Measurements from ENCODE around the gene RPA3. TPM values are rescaled to one million over a fixed set of nuclear protein-coding genes. Genes with fewer than 3 reads are reported as not detected.

Gene RPA3
- total RNA-seq, 1 donor from 2014 or later, result 20.7 TPM

DNA sequence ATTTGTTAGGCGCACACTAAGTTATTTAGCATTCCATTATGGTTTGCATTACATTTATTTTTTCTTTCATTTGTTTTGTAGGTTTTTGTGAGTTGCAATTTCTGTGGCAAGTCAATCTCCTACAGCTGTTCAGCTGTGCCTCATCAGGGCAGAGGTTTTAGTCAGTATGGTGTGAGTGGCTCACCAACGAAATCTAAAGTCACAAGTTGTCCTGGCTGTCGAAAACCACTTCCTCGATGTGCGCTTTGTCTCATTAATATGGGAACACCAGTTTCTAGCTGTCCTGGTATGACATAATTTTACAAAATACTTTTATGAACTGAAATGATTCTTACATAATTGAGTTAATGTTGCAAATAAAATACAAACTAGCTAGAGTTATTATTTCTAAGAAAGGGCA is 122.2 kb downstream of the RPA3 start:
- TF ChIP-seq, protein P1, sequence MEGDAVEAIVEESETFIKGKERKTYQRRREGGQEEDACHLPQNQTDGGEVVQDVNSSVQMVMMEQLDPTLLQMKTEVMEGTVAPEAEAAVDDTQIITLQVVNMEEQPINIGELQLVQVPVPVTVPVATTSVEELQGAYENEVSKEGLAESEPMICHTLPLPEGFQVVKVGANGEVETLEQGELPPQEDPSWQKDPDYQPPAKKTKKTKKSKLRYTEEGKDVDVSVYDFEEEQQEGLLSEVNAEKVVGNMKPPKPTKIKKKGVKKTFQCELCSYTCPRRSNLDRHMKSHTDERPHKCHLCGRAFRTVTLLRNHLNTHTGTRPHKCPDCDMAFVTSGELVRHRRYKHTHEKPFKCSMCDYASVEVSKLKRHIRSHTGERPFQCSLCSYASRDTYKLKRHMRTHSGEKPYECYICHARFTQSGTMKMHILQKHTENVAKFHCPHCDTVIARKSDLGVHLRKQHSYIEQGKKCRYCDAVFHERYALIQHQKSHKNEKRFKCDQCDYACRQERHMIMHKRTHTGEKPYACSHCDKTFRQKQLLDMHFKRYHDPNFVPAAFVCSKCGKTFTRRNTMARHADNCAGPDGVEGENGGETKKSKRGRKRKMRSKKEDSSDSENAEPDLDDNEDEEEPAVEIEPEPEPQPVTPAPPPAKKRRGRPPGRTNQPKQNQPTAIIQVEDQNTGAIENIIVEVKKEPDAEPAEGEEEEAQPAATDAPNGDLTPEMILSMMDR (IDR thresholded peaks at IDR 0.05; ENCODE audit: partially characterized antibody, unreplicated experiment), result no peak
- H3K36me3 Mint-ChIP-seq (ENCODE audit: unreplicated experiment), result peaks cover 21% of the 10 kb centered on the region
- no peak for DNase-seq
- no peak overlapping the region for H3K27ac Mint-ChIP-seq (ENCODE audit: unreplicated experiment)
- no peak overlapping the region for H3K4me3 Mint-ChIP-seq (ENCODE audit: unreplicated experiment)
- no peaks in the 10 kb centered on the region for H3K27me3 Mint-ChIP-seq (ENCODE audit: unreplicated experiment)
- no peaks in the 10 kb centered on the region for H3K4me1 Mint-ChIP-seq (ENCODE audit: low read depth, unreplicated experiment)
- H3K9me3 Mint-ChIP-seq (ENCODE audit: unreplicated experiment), result peaks cover 1% of the 10 kb centered on the region

DNA sequence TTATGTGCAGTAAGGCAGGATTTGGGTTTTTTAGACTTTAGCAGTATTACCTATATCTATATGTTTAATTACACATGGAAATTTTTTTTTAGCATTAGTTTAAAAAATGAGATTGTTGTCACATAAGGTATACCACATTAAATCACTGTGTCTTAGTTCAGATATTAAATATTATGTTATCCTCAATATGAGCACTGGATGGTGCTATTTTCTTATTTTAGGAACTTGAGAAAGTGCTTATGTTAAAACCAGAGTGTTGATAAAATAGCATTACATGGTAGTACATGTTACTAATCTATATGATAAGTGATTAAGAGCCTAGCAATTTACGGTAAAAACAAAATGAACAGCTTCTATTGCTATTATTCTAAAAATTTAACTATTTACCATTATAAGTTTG is 123.0 kb downstream of the RPA3 start:
- Mint-ChIP-seq H3K27ac (ENCODE audit: unreplicated experiment) (no peak overlapping the region), H3K4me3 (ENCODE audit: unreplicated experiment) (no peak overlapping the region), H3K9me3 (ENCODE audit: unreplicated experiment) (peaks cover under 1% of the 10 kb centered on the region), H3K36me3 (ENCODE audit: unreplicated experiment) (peaks cover 13% of the 10 kb centered on the region), H3K27me3 (ENCODE audit: unreplicated experiment) (no peaks in the 10 kb centered on the region), H3K4me1 (ENCODE audit: low read depth, unreplicated experiment) (no peaks in the 10 kb centered on the region)
- TF ChIP-seq, protein P1 (IDR thresholded peaks at IDR 0.05; ENCODE audit: partially characterized antibody, unreplicated experiment), result no peak
- DNase-seq, result no peak

Other genes starting within 250 kb of the RPA3 start
- gene COL28A1, start 182.7 kb downstream of the RPA3 start, total RNA-seq (ENCODE audit: unreplicated experiment), result 0.39 TPM
- 30.9 TPM for gene MIOS, start 151.7 kb downstream of the RPA3 start, total RNA-seq (ENCODE audit: unreplicated experiment)
- gene UMAD1, start 77.9 kb downstream of the RPA3 start, total RNA-seq (ENCODE audit: unreplicated experiment), result 5.2 TPM

All from glutamatergic neuron (in vitro differentiated cells).